HG03025 (cell line): ENCODE data around the gene RIC3.

Experiments used
- ATAC-seq: cut with Tn5 transposase; IDR thresholded peaks from one replicate; pipeline ENCODE4 v1.9.1; 2021; ENCODE audit warnings: mild to moderate bottlenecking, moderate library complexity; ENCODE audit not compliant: unreplicated experiment, low FRiP score

Gene RIC3, protein sequence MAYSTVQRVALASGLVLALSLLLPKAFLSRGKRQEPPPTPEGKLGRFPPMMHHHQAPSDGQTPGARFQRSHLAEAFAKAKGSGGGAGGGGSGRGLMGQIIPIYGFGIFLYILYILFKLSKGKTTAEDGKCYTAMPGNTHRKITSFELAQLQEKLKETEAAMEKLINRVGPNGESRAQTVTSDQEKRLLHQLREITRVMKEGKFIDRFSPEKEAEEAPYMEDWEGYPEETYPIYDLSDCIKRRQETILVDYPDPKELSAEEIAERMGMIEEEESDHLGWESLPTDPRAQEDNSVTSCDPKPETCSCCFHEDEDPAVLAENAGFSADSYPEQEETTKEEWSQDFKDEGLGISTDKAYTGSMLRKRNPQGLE

DNA sequence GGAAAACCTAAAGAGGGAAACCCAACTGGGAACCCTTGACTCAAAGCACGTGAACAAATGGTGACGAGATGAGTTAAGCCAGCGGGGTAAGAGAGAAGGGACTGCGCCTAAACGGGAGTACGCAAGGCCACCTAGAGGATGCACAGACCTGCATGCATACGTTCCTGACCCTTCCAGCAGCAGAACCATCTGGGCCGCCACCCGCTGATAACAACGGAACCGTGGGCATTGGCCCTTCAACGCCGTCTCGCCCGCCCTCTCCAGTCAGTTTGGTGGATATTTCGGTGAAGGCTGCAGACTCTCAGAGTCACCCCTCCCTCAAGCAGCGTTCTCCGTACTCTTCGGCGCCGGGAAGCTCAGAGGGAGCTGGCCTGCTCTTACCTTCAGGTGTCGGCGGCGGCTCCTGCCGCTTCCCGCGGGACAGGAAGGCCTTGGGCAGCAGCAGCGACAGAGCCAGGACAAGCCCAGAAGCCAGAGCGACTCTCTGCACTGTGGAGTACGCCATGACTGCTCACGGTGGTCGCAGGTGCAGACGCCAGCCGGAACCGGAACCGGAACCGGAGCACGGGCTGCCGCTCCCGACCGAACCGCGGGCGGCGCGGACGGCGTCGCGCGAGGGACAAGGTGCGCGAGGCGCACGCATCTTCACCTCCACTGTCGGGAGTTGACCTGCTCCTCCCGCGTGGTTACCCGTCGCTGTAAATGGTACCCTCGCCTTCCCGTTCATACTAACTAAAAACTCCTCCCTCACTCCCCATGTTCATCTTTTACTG lies at the start of gene RIC3:
RIC3 (minus strand) TSS at position 541 of the 773 bp plus-strand sequence; CDS start at position 505, 36 bp downstream.
- ATAC-seq, result peak; percentile 62

GRCh38 chr11:8218409-8218808 lies 49.6 kb upstream of the RIC3 start:
- ATAC-seq, result no peak

DNA sequence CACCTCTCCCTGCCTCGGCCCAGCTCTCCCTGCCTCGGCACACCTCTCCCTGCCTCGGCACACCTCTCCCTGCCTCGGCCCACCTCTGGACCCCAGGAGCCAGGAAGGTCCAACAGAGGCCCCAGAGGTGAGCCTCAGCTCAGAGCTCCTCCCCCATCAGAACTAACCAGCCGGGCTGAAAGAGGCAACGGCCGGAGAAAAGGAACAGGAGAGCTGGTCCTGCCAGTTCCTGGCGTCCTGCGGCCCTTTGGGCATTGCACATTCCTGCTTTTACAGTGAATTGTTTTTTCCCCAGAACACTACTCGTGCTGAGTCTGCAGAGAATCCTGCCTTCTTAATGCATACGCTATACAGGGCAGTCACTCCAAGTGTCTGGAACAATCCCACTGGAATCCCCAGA lies 49.1 kb upstream of the RIC3 start:
- ATAC-seq, result no peak

DNA sequence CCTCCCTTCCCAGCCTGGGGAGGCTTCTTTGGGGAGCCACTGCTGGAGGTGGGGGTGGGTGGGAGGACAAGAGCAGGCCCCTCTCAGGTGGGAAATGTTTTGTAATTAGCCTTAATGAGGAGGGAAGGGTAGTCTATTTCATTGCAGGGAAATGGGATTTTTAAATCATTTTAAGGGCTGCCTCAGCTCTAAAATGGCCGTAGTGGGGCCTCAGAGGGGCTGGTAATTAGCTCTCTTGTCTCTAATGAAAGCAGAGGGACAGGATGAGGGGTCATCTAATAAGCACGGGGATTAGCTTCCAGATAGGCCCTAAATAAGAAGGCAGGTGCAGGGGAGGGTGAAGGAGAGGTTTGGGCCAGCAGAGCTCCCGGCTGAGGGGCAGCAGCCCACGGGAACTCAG lies 48.3 kb upstream of the RIC3 start:
- ATAC-seq, result no peak

DNA sequence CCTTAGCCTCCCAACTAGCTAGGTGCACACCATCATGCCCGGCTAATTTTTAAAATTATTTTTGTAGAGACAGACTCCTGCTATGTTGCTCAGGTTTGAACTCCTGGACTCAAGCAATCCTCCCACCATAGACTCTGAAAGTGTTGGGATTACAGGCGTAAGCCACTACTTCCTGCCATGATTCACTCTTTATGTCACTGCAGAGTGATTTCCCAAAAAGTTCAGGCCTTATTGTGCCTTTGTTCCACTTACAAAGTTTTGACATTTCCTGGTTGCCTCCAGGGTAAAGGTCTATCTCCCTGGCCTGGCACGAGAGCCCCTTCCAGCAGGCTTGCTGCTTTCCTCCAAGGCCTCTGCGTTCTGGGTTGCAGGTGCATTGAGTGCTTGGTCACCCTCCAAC lies 44.6 kb upstream of the RIC3 start:
- no peak for ATAC-seq

DNA sequence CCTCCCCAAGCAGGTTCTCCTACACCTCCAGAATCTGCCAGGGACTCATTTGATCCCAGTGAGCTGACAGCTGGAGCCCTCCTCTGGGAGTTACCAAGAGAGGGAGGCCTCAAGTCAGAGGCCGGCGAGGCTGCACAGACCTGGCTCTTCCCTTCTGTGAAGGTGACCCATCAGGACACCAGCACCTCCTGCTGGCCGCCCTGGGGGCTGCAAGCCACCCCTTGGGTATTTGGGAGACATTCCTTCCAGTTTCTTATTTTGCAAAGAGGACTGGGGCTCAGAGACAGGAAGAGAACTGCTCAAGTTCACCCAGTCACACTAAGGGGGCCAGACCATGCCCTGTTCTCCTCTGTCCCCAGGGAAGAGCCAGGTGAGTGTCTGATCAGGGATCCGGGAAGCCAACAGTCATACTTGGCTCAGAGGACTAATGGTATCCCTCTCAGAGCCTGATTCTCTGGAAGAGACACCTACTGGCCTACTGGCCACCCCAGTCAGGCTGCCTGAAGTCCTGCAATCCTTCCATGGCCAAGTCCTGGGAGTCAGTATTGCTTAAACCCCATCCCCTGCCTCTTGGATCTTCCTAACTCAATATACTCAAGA lies 40.5 kb upstream of the RIC3 start:
- ATAC-seq, result no peak

DNA sequence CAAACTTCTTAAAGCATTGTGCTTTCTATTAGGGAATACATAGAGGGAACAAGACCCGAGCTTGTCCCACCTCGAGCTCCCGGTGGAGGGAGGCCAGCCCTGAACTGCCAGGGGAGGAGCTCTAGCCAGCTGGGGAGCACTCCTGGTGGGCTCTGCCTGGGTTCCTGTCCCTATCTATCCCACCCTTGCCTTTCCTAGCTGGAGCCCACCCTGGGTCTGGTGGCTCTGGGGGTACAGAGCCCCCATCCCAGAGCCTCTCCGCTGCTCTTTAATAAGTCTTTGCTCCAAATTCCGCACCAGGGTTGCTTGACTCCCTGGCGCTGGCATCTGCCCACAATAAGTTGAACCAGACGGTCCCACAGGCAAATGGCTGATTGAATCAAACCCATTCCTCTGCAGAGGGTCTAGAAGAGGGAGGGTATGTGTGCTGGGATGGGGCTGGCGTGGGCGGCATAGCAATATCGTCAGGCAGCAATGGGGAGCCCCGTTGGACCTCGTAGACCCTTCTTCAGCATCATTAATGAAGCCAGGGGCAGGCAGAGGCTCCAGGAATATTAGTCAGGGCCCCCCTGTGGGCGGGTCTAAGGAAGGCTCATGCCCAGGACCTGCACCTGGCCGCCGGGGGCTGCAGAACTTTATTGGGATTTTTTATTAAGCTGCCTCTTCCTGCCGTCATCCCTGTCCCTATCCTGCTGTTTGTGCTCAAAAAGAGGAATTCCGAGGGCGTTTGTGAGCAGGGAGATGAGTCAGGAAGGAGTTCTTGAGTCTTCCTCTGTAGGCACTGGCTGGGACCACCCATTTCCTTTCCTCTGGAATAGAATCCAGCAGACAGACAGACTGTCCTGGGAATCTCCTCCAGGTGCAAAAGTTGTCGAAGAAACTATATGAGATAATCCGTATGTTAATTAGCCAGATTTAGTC lies 38.5 kb upstream of the RIC3 start:
- ATAC-seq, result no peak

DNA sequence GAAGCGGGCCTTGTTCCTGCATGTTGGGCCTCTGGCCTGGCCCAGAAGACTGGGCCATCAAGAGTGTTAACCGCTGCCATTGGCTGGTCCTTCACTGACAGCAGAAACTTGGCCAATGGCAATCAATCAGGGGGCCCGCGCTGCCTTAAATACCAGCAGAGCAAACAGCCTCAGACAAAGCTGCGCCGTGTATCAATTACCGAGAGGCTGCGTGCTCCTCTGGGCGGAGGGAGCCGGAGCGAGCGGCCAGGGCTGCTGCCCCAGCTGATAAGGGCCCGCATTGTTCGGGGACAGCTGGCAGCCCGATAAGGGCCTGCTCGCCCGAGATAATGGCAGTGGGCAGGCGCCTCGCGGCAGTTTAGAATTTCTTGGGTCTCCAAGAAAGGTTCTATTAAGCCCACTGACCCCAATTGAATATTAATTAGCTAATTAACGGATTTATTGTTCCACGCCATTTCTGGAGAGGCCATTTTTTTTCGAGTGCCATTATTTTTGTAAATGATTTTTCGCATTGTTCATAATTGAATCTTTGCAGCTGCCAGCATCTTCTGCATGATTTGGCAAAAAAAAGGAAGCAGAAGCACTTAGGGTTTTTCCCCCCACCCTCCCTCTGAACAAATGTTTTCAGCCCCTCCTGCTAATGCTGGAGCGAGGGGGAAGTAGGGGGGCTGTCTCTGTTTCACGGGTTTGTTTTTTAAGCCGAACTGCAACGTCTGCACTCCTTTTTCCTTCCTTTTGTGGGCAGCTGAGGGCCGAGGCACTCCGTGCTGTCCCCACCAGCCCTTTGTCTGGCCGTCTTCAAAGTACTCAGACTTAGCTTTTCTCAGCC lies 37.6 kb upstream of the RIC3 start:
- no peak for ATAC-seq

DNA sequence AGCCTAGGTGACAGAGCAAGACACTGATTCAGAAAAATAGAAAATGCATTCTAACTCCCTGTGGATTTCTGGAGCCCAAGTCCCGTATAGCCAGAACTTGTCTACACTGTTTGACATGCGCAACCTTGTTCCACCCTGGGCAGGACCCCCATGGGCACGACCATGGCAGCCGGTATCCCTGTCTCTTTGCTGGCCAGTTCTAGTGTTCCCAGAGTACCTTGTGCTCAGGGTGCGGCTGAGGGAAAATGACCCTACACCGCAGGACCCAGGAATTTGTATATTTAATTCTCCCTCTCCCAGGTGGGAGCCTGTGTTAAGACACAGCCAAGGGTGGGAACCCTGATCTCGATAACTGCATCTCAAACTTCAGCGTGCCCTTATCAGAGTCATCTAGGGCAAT lies 36.7 kb upstream of the RIC3 start:
- no peak for ATAC-seq

GRCh38 chr11:8204596-8204995 lies 35.8 kb upstream of the RIC3 start:
- no peak for ATAC-seq

DNA sequence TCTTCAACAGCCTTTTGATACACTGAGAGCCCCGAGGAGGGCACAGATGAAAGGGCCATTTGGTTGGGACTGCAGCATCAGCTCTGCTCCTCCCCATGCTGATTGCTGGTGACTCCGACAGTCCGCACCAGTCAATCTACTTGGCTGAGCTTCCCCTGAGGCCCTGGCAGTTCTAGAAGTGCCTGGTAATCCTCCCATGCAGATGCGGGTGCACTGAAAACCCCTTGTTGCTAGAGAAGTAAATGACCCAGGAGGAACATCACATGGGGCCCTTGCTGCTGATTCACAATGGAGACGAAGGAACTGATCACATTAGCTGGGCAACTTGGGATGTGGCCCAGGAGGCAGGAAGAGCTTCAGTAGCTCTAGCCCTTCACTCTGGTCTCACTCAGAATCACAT lies 35.2 kb upstream of the RIC3 start:
- ATAC-seq, result no peak

DNA sequence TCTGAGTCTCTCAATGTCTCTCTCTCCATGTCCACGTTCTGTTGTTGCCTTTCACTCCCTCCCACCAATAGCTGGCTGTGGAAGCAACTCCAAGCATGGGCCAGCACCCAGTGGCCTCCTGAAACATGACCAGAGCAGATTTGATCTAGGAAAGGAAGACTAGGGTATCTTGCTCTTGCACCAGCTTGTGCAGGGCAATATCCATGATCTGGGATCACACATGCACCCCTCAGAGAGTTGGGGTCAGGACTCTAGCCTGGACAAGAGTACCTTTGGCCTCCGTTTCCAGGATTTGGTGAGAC lies 34.5 kb upstream of the RIC3 start:
- ATAC-seq, result no peak

DNA sequence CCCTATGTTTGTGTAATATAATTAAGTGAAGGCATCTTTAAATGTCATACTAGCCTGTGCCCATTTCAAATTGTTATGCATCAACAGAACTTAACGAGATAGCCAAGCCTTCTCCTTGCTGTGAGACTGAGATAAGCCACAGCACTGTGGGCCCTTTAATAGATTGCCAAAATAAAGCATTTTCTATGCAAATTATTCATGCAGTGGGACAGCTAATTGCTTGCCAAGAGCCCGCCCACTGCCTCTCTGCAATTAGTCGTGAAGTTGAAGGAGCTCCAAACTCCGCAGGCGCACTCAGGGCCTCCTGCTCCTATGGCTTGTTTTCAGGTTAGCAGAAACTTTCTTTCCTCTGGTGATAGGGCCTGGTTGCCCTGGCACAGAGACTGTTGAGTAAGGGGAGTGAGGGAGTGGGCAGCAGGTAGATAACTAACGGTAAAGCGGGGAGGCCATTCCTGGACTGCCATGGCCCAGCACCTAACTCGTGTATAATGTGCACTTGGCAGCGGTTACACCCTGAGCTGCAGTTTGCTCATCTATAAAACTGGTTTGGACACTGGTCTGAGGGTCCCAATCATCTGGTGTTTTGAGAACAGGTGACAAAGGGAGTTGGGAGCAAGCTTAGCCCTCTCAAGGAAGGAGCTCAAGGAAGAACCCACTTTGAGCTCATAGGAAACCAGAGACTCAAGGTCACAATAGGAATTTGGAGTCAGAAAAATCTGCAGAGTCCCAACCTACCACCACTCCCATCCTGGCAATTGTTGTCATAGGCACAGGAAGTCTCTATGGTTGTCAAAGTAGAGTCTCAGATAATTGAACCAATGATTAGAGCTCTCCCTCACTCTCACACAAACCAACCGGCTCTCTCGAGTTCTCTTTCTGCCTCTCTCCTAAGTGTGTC lies 33.9 kb upstream of the RIC3 start:
- ATAC-seq, result no peak

DNA sequence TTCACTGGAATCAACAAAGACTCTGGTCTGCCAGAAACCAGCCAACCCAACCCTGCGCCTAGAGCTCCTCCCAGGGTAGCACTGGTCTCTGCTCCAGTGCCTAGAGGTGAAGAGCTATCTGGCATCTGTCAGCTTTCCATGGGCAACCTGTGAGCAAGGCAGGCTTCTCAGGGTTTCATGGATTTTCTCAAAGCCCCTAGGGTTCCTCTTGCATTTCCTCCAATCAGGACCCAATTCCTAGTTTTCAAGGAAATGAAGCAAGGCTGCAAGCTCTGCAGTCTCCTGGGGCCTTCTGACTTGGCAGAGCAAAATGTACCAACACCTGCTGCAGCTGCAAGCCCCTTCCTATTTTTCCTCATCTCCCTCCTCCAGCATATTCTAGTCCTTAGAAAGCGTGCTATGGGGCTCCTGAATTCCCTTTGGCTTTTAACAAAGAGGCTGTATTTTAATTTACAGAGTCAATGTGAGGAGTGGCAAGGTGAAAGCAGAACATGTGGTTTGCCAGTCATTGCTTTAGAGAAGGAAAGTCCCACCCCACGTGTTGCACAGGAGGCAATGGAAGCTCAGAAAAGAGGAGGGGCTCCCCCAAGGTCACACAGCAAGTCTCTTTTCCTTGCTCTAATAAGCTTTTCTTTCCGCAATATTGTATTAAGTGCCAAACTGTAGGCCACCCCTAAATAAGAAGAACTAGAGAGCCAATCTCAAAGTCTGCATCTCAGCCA lies 33.0 kb upstream of the RIC3 start:
- ATAC-seq, result no peak

- no peak for ATAC-seq
Observed at GRCh38 chr11:8199676-8200075, 30.9 kb upstream of the RIC3 start.

GRCh38 chr11:8196749-8197148 lies 27.9 kb upstream of the RIC3 start:
- no peak for ATAC-seq

DNA sequence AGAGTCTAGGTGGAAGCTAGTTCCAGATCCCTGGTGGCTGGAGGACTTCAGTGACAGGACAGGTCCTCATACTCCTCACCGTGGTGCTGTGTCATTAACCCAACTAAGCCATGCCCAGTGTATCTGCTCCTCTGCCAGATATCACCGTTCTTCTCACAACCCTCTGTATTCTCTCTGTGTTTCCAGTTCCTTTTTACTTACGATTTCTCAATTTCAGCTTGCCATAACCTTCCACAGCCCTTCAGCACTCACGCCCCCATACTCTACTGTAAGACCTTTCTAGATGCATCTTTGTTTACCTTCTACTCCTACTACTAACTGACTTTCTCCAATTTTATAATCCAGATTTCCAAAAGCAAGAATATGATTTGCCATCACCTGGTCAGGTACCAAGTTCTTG lies 26.1 kb upstream of the RIC3 start:
- no peak for ATAC-seq

- ATAC-seq, result no peak
Observed at GRCh38 chr11:8192896-8193209, 24.0 kb upstream of the RIC3 start.
